HepG2 (cell line): ENCODE results near the gene SBSN.

Experiments used
- CREM ChIP-seq, 2 experiments: sonication (generic) in 1 of 2; formaldehyde crosslinking in 1 of 2; IDR thresholded peaks; 2 replicates each; pipeline versions ENCODE4 v1.4.0 to v1.6.1; 2016 to 2020; ENCODE audit warnings: antibody characterized with exemption in 1 of 2, mild to moderate bottlenecking in 1 of 2, missing genetic modification reagents in 1 of 2
- CTCF ChIP-seq: sonication (generic); formaldehyde crosslinking; IDR thresholded peaks from 2 replicates; pipeline ENCODE4 v1.5.0; 2020; ENCODE audit warnings: mild to moderate bottlenecking, missing genetic modification reagents, moderate library complexity
- RAD21 ChIP-seq: fragments of 450-650 bp; formaldehyde crosslinking; IDR thresholded peaks from 2 replicates; pipeline ENCODE4 v1.5.0; 2020; ENCODE audit warnings: mild to moderate bottlenecking
- REST ChIP-seq, 2 experiments: IDR thresholded peaks; 2 replicates each; pipeline ENCODE4 v1.6.1; 2011 to 2012; ENCODE audit warnings: low read length in 2 of 2, borderline replicate concordance in 1 of 2, low read depth in 1 of 2, mild to moderate bottlenecking in 1 of 2, moderate library complexity in 1 of 2
- RNF2 ChIP-seq: fragments of 450-650 bp; conservative IDR thresholded peaks from 2 replicates; pipeline ENCODE4 v1.6.1; 2016; ENCODE audit warnings: low read depth
- SIN3A ChIP-seq: IDR thresholded peaks from 2 replicates; pipeline ENCODE4 v1.6.1; 2011; ENCODE audit warnings: low read depth, mild to moderate bottlenecking, control low read depth, low read length, borderline replicate concordance
- SOX13 ChIP-seq, 3 experiments: fragments of 450-650 bp in 1 of 3; sonication (generic) in 1 of 3; formaldehyde crosslinking in 1 of 3; IDR thresholded peaks in 2 of 3; conservative IDR thresholded peaks in 1 of 3; 2 replicates each; pipeline versions ENCODE4 v1.5.0 to v1.6.1; 2016 to 2020; ENCODE audit warnings: antibody characterized with exemption in 1 of 3, mild to moderate bottlenecking in 1 of 3, missing compliant biosample characterization in 1 of 3, missing genetic modification reagents in 1 of 3, moderate library complexity in 1 of 3
- U2AF1 ChIP-seq: fragments of 200-400 bp; formaldehyde crosslinking; optimal IDR thresholded peaks from 2 replicates; pipeline ENCODE3; 2017; ENCODE audit warnings: mild to moderate bottlenecking, low read depth, low read length
- XRCC5 ChIP-seq: fragments of 200-400 bp; formaldehyde crosslinking; optimal IDR thresholded peaks from 2 replicates; pipeline ENCODE3; 2017; ENCODE audit warnings: mild to moderate bottlenecking, low read length
- ZNF816 ChIP-seq: sonication (generic); formaldehyde crosslinking; IDR thresholded peaks from 2 replicates; pipeline ENCODE4 v1.8.0; 2022; ENCODE audit warnings: missing genetic modification reagents, mild to moderate bottlenecking, borderline replicate concordance

GRCh38 chr19:35562336-35562735 lies 34.2 kb upstream of the SBSN start:
- no peak for TF ChIP-seq CREM (IDR thresholded peaks at IDR 0.05)
- no peak for TF ChIP-seq CREM (CRISPR knock-in tag; IDR thresholded peaks at IDR 0.05)
- TF ChIP-seq RAD21 (CRISPR knock-in tag), result no peak
- no peak for TF ChIP-seq SOX13 (IDR thresholded peaks at IDR 0.05)
- no peak for TF ChIP-seq SOX13 (CRISPR knock-in tag; conservative IDR thresholded peaks at IDR 0.05 in 1 of 2, IDR thresholded peaks at IDR 0.05 in 1 of 2)
- no peak for TF ChIP-seq SIN3A
- TF ChIP-seq ZNF816 (CRISPR knock-in tag), result no peak
- TF ChIP-seq XRCC5, result no peak
- no peak for TF ChIP-seq REST (IDR thresholded peaks at IDR 0.05; ENCODE audit: borderline replicate concordance in 1 of 2, low read depth in 1 of 2, low read length in 2 of 2)
- TF ChIP-seq U2AF1, result no peak
- 0 out of 2 replicates have a peak, but pooled peaks have one; percentile 8 for TF ChIP-seq CTCF (CRISPR knock-in tag)
- no peak for TF ChIP-seq RNF2
